GM19372 (cell line): ENCODE measurements around the gene SCAPER.
"Not testable (repeated sequence)": the region's sequence is repeated elsewhere in the genome, so short reads cannot be mapped to it uniquely, and the experiment has no call there.

Experiments
- ATAC-seq: cut with Tn5 transposase; IDR thresholded peaks from one replicate; pipeline ENCODE4 v1.9.1; 2021; ENCODE audit warnings: mild to moderate bottlenecking, low read depth, moderate library complexity; ENCODE audit not compliant: unreplicated experiment

The SCAPER gene

GRCh38 chr15:76863123-76863522 lies 42.0 kb downstream of the SCAPER start:
- no peak for ATAC-seq

DNA sequence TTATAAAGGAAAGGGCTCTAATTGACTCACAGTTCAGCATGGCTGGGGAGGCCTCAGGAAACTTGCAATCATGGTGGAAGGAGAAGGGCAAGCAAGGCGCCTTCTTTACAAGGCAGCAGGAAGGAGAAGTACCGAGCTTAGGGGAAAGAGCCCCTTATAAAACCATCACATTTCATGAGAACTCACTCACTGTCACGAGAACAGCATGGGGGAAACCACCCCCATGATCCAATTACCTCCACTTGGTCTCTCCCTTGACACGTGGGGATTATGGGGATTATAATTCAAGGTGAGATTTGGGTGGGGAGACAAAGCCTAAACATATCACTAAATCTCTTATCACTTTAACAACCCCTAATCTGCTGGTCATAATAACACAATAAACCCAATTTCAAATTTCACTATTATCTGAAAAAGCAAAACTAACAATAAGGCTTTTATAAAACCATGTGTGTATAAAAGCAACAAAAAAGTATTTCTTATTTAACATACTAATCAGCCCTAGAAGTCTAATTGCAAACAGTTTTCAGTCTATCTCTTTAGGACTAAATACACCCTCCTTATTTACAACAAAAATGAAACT lies 43.2 kb downstream of the SCAPER start:
- ATAC-seq: no peak

DNA sequence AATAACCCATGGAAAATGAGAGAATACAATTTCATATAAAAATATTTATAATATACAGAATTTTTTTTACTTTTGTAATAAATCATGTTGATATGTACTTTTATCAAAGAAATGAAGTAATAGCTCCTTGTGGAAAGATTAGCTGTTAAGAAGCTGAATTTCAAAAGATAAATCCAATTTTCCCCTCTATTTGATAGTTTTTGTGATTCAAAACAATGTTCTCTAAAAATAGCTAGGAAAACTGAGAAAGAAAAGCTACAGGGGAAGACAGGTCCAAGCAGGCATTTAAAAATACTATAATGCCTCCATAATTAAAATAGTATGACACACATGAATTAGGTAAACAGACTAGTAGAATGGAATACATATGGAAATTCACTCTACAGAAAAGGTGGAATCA lies 44.9 kb downstream of the SCAPER start:
- ATAC-seq: no peak

GRCh38 chr15:76850367-76850766 lies 54.8 kb downstream of the SCAPER start:
- not testable (repeated sequence) for ATAC-seq

- no peak for ATAC-seq
Observed at GRCh38 chr15:76846782-76847181, 58.4 kb downstream of the SCAPER start.

GRCh38 chr15:76844096-76844495 lies 61.0 kb downstream of the SCAPER start:
- ATAC-seq: no peak

DNA sequence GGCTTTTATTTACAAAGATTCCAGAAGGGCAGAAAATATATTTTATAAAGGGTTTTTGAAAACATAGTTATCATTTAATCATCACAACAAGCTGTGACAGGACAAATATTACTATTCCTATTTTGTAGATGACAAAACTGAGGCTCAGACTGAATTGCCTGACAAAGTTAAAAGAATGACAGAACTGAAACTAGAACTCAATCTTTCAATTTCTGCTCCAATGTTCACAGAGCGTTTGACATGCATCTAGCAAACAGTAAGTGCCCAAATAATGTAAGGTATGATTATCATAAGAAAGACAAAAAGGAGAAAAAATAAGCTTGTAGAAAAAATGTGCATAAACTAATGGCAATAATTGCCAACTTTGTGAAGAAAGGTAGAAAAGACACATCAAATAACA lies 61.9 kb downstream of the SCAPER start:
- no peak for ATAC-seq

GRCh38 chr15:76840830-76841460 lies 64.2 kb downstream of the SCAPER start:
- no peak for ATAC-seq

DNA sequence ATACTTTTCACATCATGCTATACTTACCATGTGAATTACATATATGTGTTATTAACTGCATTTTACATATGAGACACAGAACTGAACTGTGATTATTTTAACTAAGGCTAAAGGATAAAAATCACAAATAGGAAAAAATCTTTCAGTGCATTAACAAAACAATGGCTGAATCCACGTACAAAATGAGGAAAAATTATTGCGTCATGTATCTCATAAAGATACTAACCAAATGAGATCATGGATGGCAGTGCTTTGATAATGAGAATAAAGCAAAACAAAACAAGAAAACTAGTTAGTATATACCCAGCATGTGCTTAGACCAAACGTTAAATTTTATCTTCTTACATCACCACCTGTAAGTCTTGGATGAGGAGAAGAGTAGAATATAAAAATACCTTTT lies 66.0 kb downstream of the SCAPER start:
- ATAC-seq: no peak

GRCh38 chr15:76837474-76837873 lies 67.7 kb downstream of the SCAPER start:
- ATAC-seq: no peak

DNA sequence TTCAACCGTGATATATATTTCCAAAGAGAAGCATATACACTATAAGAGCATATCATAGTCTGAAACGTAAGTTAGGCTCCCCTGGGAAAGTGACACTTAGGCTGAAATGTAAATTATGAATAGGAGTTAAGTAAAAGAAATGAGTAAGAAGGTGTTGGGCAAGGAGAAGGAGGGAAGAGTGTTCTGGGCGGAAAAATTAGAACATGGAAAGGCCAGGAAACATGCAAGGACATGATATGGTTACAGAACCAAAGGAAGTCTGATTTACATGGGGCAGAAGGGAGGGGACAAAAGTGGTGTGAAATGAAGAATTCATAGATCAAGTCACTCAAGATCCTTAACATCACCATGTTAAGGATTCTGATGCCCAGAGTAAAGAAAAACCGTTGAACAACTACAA lies 75.2 kb downstream of the SCAPER start:
- ATAC-seq: no peak

DNA sequence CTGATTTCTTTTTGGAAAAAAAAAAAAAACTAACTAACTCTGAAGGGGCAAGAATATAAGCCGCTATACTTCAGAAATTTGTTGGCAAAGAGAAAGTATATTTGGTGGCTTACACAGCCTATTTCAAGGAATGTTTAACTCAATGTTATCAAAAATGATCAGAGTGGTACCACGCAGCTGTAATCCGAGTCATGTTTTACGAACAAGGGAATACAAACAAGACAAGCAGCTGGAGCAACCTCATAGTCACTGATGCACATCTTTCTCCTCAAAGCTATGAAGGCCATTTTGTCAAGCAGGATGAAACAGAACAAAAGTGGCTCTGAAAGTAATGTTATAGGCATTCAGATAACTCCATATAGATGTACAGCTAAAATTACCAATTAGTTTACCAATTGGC lies 81.2 kb downstream of the SCAPER start:
- ATAC-seq: no peak

GRCh38 chr15:76823303-76823702 lies 81.8 kb downstream of the SCAPER start:
- no peak for ATAC-seq

DNA sequence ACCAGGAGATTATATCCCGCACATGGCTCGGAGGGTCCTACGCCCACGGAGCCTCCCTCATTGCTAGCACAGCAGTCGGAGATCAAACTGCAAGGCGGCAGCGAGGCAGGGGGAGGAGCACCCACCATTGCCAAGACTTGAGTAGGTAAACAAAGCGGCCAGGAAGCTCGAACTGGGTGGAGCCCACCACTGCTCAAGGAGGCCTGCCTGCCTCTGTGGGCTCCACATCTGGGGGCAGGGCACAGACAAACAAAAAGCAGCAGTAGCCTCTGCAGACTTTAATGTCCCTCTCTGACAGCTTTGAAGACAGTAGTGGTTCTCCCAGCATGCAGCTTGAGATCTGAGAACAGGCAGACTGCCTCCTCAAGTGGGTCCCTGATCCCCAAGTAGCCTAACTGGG lies 86.2 kb downstream of the SCAPER start:
- not testable (repeated sequence) for ATAC-seq

GRCh38 chr15:76815421-76815820 lies 89.7 kb downstream of the SCAPER start:
- ATAC-seq: no peak

GRCh38 chr15:76812381-76812780 lies 92.8 kb downstream of the SCAPER start:
- ATAC-seq: no peak

GRCh38 chr15:76809412-76810103 lies 95.6 kb downstream of the SCAPER start:
- no peak for ATAC-seq

- no peak for ATAC-seq
Observed at GRCh38 chr15:76803049-76803571, 102.0 kb downstream of the SCAPER start.

DNA sequence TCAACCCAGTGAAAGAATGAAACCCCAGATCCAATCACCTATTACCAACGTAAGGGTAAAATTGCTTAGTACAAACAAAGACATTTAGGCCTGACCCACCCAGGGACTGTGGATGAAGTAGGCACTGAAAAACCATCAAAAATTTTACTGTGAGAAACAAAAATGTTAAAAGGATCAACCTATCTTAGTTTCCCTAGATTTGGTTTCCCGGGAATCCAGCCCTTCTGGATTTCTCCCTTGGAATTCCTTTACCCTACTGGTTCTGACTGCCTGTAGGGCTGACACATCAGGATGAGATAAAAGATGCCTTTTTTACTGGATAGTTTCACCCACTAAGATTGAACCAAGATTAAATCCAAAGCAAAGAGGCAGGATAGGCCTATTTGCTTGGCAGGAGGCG lies 102.7 kb downstream of the SCAPER start:
- no peak for ATAC-seq

DNA sequence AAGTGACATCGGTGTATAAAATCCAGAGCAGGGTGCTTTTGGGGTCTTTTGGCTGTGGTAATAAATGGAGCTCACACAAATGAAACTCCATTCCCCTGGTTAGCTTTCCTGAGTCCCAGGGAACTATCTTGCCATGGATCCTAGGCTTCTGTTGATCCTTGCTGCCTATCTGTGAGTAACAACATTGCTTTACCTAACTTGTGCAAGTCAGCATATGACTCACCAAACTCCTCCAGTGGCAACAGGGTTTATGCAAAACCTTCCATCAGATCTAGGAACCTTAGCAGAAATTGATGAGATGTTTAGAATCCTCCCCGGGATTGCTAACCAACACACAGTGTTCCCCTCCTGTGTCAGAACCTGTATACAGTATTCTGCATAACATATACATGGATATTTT lies 105.4 kb downstream of the SCAPER start:
- no peak for ATAC-seq

DNA sequence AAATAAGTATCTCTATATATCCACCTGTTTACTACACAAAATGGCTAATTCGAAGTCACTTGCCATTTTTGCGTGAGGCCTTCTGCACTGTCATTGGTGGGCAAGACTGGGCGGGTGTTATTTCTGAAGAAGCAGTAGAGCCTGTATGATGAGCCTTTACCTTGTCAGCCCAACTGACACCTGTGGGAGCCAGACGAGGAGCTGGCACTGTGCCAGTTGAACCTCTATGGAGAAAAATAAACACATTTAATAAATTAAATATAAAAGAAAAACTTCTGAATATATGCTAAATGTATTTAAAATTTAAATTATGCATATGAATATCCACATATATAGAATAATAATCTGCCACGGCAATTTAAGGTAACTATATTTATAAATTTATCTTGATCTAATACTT lies 109.9 kb downstream of the SCAPER start:
- no peak for ATAC-seq

DNA sequence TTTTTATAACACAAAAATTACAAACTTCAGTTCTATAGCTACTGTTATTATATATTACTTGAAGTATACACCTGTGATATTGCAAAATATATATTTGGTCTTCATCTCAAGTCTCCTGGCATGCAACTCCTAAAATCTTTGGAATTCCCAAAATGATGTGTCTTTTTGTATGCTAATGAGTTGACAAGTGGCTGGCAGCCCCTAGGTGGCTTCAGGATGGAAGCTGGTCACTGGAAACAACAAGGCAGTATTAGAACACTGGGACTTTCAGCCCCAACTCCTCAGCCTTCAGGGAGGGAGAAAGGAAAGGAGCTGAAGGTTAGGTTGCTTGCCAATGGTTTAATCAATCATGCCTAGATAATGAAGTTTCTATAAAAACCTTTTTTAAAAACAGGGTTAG lies 112.0 kb downstream of the SCAPER start:
- no peak for ATAC-seq
